Endothelial cell (in vitro differentiated cells): Measurements from ENCODE around the gene EIF3I. TPM values are rescaled to one million over a fixed set of nuclear protein-coding genes. Genes with fewer than 3 reads are reported as not detected.

Experiments
- DNase-seq: peaks from one replicate; pipeline ENCODE4 v3.0.0; 2021; ENCODE audit warnings: low spot score
- H3K27ac Mint-ChIP-seq: one replicate; pipeline ENCODE4 v1.8.0; 2021; ENCODE audit warnings: mixed read lengths, inconsistent platforms; ENCODE audit not compliant: unreplicated experiment
- H3K27me3 Mint-ChIP-seq: one replicate; pipeline ENCODE4 v1.8.0; 2021; ENCODE audit warnings: mild to moderate bottlenecking, moderate library complexity, mixed read lengths, inconsistent platforms; ENCODE audit not compliant: unreplicated experiment
- H3K36me3 Mint-ChIP-seq: one replicate; pipeline ENCODE4 v1.8.0; 2021; ENCODE audit warnings: mild to moderate bottlenecking, low read depth, mixed read lengths, inconsistent platforms; ENCODE audit not compliant: unreplicated experiment
- H3K4me1 Mint-ChIP-seq: one replicate; pipeline ENCODE4 v1.8.0; 2021; ENCODE audit warnings: mild to moderate bottlenecking, mixed read lengths, inconsistent platforms; ENCODE audit not compliant: unreplicated experiment
- H3K4me3 Mint-ChIP-seq: one replicate; pipeline ENCODE4 v1.8.0; 2021; ENCODE audit warnings: mild to moderate bottlenecking, mixed read lengths, inconsistent platforms; ENCODE audit not compliant: unreplicated experiment
- H3K9me3 Mint-ChIP-seq: one replicate; pipeline ENCODE4 v1.8.0; 2021; ENCODE audit warnings: mixed read lengths, inconsistent platforms; ENCODE audit not compliant: unreplicated experiment
- CTCF ChIP-seq: fragments of 200-600 bp; sonication (generic); IDR thresholded peaks from one replicate; pipeline ENCODE4 v1.5.0; 2021; ENCODE audit warnings: antibody characterized with exemption; ENCODE audit not compliant: unreplicated experiment
- total RNA-seq: library from RNA; stranded (reverse); fragmentation: NEBNext Ultra II Directional; extraction: Animal tissue kit (Norgen Biotek cat#: 25700); gene quantifications from one replicate; pipeline ENCODE4 v1.2.1, GENCODE V29; 2021; ENCODE audit not compliant: unreplicated experiment

EIF3I gene
- total RNA-seq, 1 donor from 2014 or later, result 174 TPM

GRCh38 chr1:32240140-32240951 lies 18.1 kb downstream of the EIF3I start:
- peak; percentile 45 for DNase-seq
- TF ChIP-seq CTCF, result no peak
- peaks cover 8% of the 10 kb centered on the region for H3K4me1 Mint-ChIP-seq

GRCh38 chr1:32241001-32241763 lies 19.0 kb downstream of the EIF3I start:
- Mint-ChIP-seq H3K4me1 (peaks cover 8% of the 10 kb centered on the region), H3K36me3 (no peaks in the 10 kb centered on the region), H3K27ac (peak overlapping the region; percentile 18), H3K27me3 (peaks cover 4% of the 10 kb centered on the region), H3K4me3 (peak overlapping the region; percentile 91), H3K9me3 (no peaks in the 10 kb centered on the region)
- DNase-seq, result peak; percentile 49
- no peak for TF ChIP-seq CTCF

More at GRCh38 chr1:32240140-32240951, 18.1 kb downstream of the EIF3I start:
- Mint-ChIP-seq H3K36me3 (no peaks in the 10 kb centered on the region), H3K9me3 (no peaks in the 10 kb centered on the region), H3K27ac (peak overlapping the region; percentile 52), H3K4me3 (peak overlapping the region; percentile 91), H3K27me3 (peaks cover 4% of the 10 kb centered on the region)

- H3K4me3 Mint-ChIP-seq, result peak overlapping the region; percentile 91
- DNase-seq, result peak; percentile 28
These were observed 20.2 kb downstream of the EIF3I start for GRCh38 chr1:32242341-32242851.

GRCh38 chr1:32246888-32247273 lies 24.7 kb downstream of the EIF3I start, which contains the start of gene FAM167B:
Gene FAM167B (plus strand): TSS chr1:32247222. CDS start chr1:32247422, 200 bp downstream.
- Mint-ChIP-seq H3K9me3 (no peaks in the 10 kb centered on the region), H3K4me3 (peak within 1 kb of the TSS; percentile 51), H3K4me1 (peaks cover 42% of the 10 kb centered on the region), H3K36me3 (peaks cover 2% of the 10 kb centered on the region), H3K27me3 (peaks cover 14% of the 10 kb centered on the region), H3K27ac (peak within 1 kb of the TSS; percentile 71)
- TF ChIP-seq CTCF, result no peak
- no peak for DNase-seq

More at GRCh38 chr1:32242341-32242851, 20.2 kb downstream of the EIF3I start:
- no peaks in the 10 kb centered on the region for H3K9me3 Mint-ChIP-seq
- H3K36me3 Mint-ChIP-seq, result no peaks in the 10 kb centered on the region
- H3K4me1 Mint-ChIP-seq, result peaks cover 14% of the 10 kb centered on the region
- peak overlapping the region; percentile 18 for H3K27ac Mint-ChIP-seq
- no peak for TF ChIP-seq CTCF
- H3K27me3 Mint-ChIP-seq, result peaks cover 10% of the 10 kb centered on the region
